GM19438 (cell line): ENCODE results near the gene SLC2A3.
A peak's percentile ranks its signal among the peaks of the same experiment; 100 is the strongest.
"Not testable (repeated sequence)": the region's sequence is repeated elsewhere in the genome, so short reads cannot be mapped to it uniquely, and the experiment has no call there.

Experiments
- ATAC-seq: cut with Tn5 transposase; IDR thresholded peaks from one replicate; pipeline ENCODE4 v1.9.1; 2021; ENCODE audit warnings: low read depth; ENCODE audit not compliant: unreplicated experiment

SLC2A3 gene

GRCh38 chr12:7953912-7954311 is 17.9 kb upstream of the SLC2A3 start:
- not testable (repeated sequence) for ATAC-seq

- no peak for ATAC-seq
Observed at GRCh38 chr12:7951671-7952070, 15.7 kb upstream of the SLC2A3 start.

- not testable (repeated sequence) for ATAC-seq
Observed at GRCh38 chr12:7950230-7950943, 14.4 kb upstream of the SLC2A3 start.

- ATAC-seq = no peak
Observed at GRCh38 chr12:7948589-7949260, 12.7 kb upstream of the SLC2A3 start.

GRCh38 chr12:7947011-7947410 is 11.0 kb upstream of the SLC2A3 start:
- ATAC-seq = no peak

GRCh38 chr12:7944760-7945159 is 8.8 kb upstream of the SLC2A3 start:
- not testable (repeated sequence) for ATAC-seq

- no peak for ATAC-seq
Observed at GRCh38 chr12:7940906-7941305, 4.9 kb upstream of the SLC2A3 start.

GRCh38 chr12:7937833-7938506 is 2.0 kb upstream of the SLC2A3 start:
- ATAC-seq = no peak

- ATAC-seq = no peak
Observed at GRCh38 chr12:7934889-7935492, 996 bp downstream of the SLC2A3 start.

GRCh38 chr12:7934091-7934888 is 1.7 kb downstream of the SLC2A3 start:
- ATAC-seq = no peak

- ATAC-seq = peak; percentile 79
Observed at GRCh38 chr12:7933255-7933726, 2.7 kb downstream of the SLC2A3 start.

GRCh38 chr12:7932599-7933240 is 3.3 kb downstream of the SLC2A3 start:
- ATAC-seq = not testable (repeated sequence)

- ATAC-seq = no peak
Observed at GRCh38 chr12:7929083-7929792, 6.7 kb downstream of the SLC2A3 start.

GRCh38 chr12:7927470-7927869 is 8.5 kb downstream of the SLC2A3 start:
- ATAC-seq = no peak

GRCh38 chr12:7926068-7926666 is 9.8 kb downstream of the SLC2A3 start:
- ATAC-seq = not testable (repeated sequence)

GRCh38 chr12:7923241-7924236 is 12.4 kb downstream of the SLC2A3 start:
- no peak for ATAC-seq

GRCh38 chr12:7921181-7921580 is 14.8 kb downstream of the SLC2A3 start:
- ATAC-seq = not testable (repeated sequence)

- ATAC-seq = not testable (repeated sequence)
Observed at GRCh38 chr12:7918268-7918590, 17.8 kb downstream of the SLC2A3 start.
